Kidney epithelial cell (primary cell): ENCODE data around the gene CHAC2. TPM values are rescaled to one million over a fixed set of nuclear protein-coding genes. Genes with fewer than 3 reads are reported as not detected.
"Not testable (repeated sequence)": the region's sequence is repeated elsewhere in the genome, so short reads cannot be mapped to it uniquely, and the experiment has no call there.

ENCODE experiments used
- DNase-seq: peaks from one replicate; pipeline ENCODE4 v3.0.0-alpha.2; 2010; ENCODE audit warnings: low read depth
- H3K27me3 ChIP-seq: 2 replicates; pipeline ENCODE4 v1.6.0; 2011; ENCODE audit warnings: low read length; ENCODE audit not compliant: control insufficient read depth, insufficient read depth
- H3K36me3 ChIP-seq: 2 replicates; pipeline ENCODE4 v1.5.1; 2011; ENCODE audit warnings: low read length; ENCODE audit not compliant: control insufficient read depth, insufficient read depth
- H3K4me3 ChIP-seq: 2 replicates; pipeline ENCODE4 v1.5.1; 2011; ENCODE audit warnings: low read depth, mild to moderate bottlenecking, control low read depth, low read length
- total RNA-seq: library from RNA; depleted of rRNA; stranded (reverse); fragments of >200 nt; gene quantifications from 2 replicates; pipeline ENCODE4 v1.2.3, GENCODE V29; 2015
- TF ChIP-seq, protein P1 (sequence below): IDR thresholded peaks from 2 replicates; pipeline ENCODE4 v1.5.1; 2011; ENCODE audit warnings: mild to moderate bottlenecking, moderate library complexity, low read length, control low read depth, inconsistent platforms; ENCODE audit not compliant: insufficient read depth, poor library complexity, severe bottlenecking

CHAC2 gene
- total RNA-seq: 6.4 and 7.2 TPM in 2 replicates

DNA sequence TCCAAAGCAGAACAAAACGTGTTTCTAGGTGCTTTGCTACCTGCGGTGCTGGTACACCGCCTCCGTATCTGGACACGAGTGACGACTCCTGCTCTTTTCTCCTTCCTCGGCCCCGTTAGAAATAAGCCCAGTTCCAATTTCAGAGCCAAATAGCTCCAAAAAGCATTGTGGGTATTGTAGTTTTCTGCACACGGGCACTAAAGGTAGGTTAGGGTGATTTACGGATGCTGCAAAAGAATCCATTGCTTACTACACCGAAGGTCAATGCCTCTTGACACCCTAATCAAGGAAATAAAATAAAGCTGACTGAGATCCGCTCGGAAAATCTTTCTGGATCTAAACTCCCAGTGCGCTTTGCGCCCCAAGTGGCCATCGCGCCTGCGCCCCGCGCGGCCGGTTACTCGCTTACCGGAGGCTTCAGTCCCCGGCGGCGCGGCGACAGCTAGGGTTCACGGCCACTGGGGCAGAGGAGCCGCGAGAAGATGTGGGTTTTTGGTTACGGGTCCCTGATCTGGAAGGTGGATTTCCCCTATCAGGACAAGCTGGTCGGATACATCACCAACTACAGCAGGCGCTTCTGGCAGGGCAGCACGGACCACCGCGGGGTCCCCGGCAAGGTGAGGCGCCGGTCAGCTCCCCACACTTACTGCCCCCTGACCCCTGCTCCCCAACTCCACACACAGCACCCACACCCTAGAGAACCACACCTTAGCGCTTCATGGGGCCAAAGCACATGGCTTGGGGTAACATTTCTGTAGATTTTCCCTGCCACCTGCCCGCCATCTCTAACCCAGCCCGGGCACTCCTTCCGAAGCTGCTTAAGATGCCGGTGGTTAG lies at the start of gene CHAC2:
Gene CHAC2, plus strand, starts transcription at position 400 of the 837 bp plus-strand sequence. Its CDS starts 83 bp downstream, at position 483.
- H3K4me3 ChIP-seq: peak within 1 kb of the TSS; percentile 73
- no peaks in the 10 kb centered on the region for H3K27me3 ChIP-seq
- no peaks in the 10 kb centered on the region for H3K36me3 ChIP-seq
- TF ChIP-seq, protein P1, sequence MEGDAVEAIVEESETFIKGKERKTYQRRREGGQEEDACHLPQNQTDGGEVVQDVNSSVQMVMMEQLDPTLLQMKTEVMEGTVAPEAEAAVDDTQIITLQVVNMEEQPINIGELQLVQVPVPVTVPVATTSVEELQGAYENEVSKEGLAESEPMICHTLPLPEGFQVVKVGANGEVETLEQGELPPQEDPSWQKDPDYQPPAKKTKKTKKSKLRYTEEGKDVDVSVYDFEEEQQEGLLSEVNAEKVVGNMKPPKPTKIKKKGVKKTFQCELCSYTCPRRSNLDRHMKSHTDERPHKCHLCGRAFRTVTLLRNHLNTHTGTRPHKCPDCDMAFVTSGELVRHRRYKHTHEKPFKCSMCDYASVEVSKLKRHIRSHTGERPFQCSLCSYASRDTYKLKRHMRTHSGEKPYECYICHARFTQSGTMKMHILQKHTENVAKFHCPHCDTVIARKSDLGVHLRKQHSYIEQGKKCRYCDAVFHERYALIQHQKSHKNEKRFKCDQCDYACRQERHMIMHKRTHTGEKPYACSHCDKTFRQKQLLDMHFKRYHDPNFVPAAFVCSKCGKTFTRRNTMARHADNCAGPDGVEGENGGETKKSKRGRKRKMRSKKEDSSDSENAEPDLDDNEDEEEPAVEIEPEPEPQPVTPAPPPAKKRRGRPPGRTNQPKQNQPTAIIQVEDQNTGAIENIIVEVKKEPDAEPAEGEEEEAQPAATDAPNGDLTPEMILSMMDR: no peak
- peak; percentile 45 for DNase-seq

DNA sequence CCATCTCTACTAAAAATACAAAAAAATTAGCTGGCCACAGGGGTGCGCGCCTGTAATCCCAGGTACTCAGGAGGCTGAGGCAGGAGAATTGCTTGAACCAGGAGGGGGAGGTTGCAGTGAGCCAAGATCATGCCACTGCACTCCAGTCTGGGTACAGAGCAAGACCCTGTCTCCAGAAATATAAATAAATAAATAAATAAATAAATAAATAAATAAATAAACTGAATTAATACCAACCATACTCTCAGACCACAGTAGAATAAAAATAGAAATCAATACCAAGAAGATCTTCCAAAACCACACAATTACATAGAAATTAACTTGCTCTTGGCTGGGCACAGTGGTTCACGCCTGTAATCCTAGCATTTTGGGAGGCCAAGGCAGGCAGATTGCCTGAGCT lies 46.7 kb upstream of the CHAC2 start:
- H3K36me3 ChIP-seq, DNase-seq, H3K27me3 ChIP-seq, H3K4me3 ChIP-seq: not testable (repeated sequence)

DNA sequence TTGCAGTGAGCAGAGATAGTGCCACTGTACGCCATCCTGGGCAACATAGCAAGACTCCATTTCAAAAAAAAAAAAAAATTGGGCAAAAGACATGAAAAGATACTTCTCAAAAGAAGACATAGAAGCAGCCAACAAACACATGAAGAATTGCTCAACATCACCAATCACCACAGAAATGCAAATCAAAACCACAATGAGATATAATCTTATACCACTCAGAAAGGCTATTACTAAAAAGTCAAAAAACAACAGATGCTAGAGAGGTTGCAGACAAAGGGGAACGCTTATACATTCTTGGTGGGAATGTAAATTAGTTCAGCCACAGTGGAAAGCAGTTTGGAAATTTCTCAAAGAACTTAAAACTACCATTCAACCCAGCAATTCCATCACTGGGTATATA lies 43.1 kb upstream of the CHAC2 start:
- TF ChIP-seq, protein P1: no peak
- Histone ChIP-seq H3K36me3 (no peaks in the 10 kb centered on the region), H3K27me3 (no peaks in the 10 kb centered on the region), H3K4me3 (no peak overlapping the region)
- DNase-seq: no peak

DNA sequence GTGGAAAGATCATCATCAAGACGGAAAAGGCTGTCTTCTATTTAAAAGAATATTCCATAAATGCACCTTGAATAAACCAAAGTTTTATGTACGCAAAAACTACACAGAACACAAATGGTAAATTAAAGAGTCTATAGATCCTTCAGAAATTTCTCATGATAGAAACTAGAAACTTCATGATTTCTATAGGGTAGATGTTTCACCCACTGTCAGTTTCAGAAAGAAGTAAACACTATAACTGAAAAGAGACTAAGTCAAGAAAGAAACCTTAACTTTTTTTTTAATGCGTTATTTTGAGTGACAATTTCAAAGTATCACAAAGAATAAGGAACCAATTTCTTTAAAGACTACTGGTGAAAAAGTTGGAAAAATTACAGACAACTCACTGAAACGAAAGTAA lies 41.9 kb upstream of the CHAC2 start:
- H3K4me3 ChIP-seq: no peak overlapping the region
- no peaks in the 10 kb centered on the region for H3K36me3 ChIP-seq
- no peak for DNase-seq
- TF ChIP-seq, protein P1: no peak
- H3K27me3 ChIP-seq: no peaks in the 10 kb centered on the region

DNA sequence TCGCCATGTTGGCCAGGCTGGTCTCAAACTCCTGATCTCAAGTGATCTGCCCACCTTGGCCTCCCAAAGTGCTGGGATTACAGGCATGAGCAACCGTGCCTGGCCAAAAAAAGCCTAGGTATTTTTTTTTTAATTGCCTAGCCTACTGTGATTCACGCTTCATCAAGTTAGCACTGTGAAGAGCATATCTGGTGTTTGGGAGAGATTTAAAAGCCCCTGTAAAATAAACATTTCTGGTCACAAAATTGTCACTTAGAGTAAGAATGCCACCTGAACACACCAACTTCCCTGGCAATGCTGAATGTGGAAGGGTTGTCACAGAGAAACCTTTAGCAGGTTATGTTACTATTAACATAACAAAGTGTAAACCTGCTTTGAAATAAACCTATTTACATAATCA lies 39.7 kb upstream of the CHAC2 start:
- no peak overlapping the region for H3K4me3 ChIP-seq
- no peak for DNase-seq
- no peaks in the 10 kb centered on the region for H3K36me3 ChIP-seq
- no peaks in the 10 kb centered on the region for H3K27me3 ChIP-seq
- TF ChIP-seq, protein P1: no peak

DNA sequence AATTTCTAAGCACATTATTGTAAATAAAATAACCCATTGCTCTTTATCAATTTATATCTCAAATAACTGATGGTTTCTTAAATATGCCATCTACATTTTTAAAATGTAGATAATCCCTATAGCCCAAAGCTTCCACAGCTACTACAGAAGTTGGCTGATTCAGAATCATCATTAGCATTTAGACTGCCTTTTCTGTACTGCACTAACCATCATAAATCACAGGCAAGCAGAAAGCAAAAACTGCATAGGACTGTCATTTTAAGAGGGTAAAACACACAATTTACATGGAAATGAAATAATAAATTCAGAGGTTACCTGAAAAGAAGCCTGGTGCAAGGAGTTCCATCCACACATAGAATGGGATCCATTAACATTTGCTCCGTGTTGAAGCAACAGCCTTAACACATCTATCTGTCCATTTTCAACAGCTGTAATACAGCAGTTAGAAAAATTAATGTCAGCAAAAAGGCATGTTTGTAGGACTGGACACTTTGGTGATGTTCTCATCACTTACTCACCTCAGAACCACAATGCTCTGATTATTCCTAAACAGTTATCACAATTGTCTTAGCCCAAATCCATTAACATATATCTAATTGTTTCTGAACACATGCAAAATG lies 38.4 kb upstream of the CHAC2 start:
- H3K36me3 ChIP-seq: no peaks in the 10 kb centered on the region
- DNase-seq: no peak
- TF ChIP-seq, protein P1: no peak

More for the DNA sequence above, 38.4 kb upstream of the CHAC2 start:
- H3K4me3 ChIP-seq: no peak overlapping the region
- H3K27me3 ChIP-seq: no peaks in the 10 kb centered on the region
